GM23248 (cell line): Measurements from ENCODE around the gene ARL16. TPM values are rescaled to one million over a fixed set of nuclear protein-coding genes. Genes with fewer than 3 reads are reported as not detected.
"Not testable (repeated sequence)": the region's sequence is repeated elsewhere in the genome, so short reads cannot be mapped to it uniquely, and the experiment has no call there.

Source experiments
- DNase-seq: peaks from one replicate; pipeline ENCODE4 v3.0.0-alpha.2; 2015
- H2AFZ ChIP-seq: fragments of 200-600 bp; sonication (generic); 2 replicates; pipeline ENCODE4 v1.6.1; 2016; ENCODE audit warnings: antibody characterized with exemption
- H3F3A ChIP-seq: fragments of 200-600 bp; sonication (generic); 2 replicates; pipeline ENCODE4 v1.6.1; 2016; ENCODE audit warnings: mild to moderate bottlenecking, antibody characterized with exemption, mixed run types; ENCODE audit not compliant: insufficient read depth
- H3K27ac ChIP-seq: fragments of 200-600 bp; sonication (generic); 2 replicates; pipeline ENCODE4 v1.5.1; 2016; ENCODE audit warnings: mild to moderate bottlenecking
- H3K27me3 ChIP-seq: fragments of 200-600 bp; sonication (generic); replicated peaks from 2 replicates; pipeline ENCODE4 v1.6.1; 2016; ENCODE audit warnings: mild to moderate bottlenecking; ENCODE audit not compliant: insufficient read depth
- H3K36me3 ChIP-seq: fragments of 200-600 bp; sonication (generic); 2 replicates; pipeline ENCODE4 v1.6.1; 2016; ENCODE audit warnings: low read depth, mild to moderate bottlenecking
- H3K4me1 ChIP-seq: fragments of 200-600 bp; sonication (generic); 2 replicates; pipeline ENCODE4 v1.6.1; 2016; ENCODE audit warnings: mild to moderate bottlenecking; ENCODE audit not compliant: insufficient read depth
- H3K4me2 ChIP-seq: fragments of 200-600 bp; sonication (generic); one replicate; pipeline ENCODE4 v1.6.1; 2016; ENCODE audit warnings: mild to moderate bottlenecking; ENCODE audit not compliant: unreplicated experiment
- H3K4me3 ChIP-seq: fragments of 200-600 bp; sonication (generic); 2 replicates; pipeline ENCODE4 v1.5.1; 2016; ENCODE audit warnings: mild to moderate bottlenecking
- H3K79me2 ChIP-seq: fragments of 200-600 bp; sonication (generic); 2 replicates; pipeline ENCODE4 v1.6.1; 2016; ENCODE audit warnings: mild to moderate bottlenecking; ENCODE audit not compliant: insufficient read depth
- H3K9ac ChIP-seq: fragments of 200-600 bp; sonication (generic); 2 replicates; pipeline ENCODE4 v1.6.1; 2016; ENCODE audit warnings: mild to moderate bottlenecking
- H3K9me2 ChIP-seq: fragments of 200-600 bp; sonication (generic); 2 replicates; pipeline ENCODE4 v1.6.1; 2016; ENCODE audit warnings: mixed run types, mild to moderate bottlenecking, moderate library complexity; ENCODE audit not compliant: insufficient read depth
- H3K9me3 ChIP-seq: fragments of 200-600 bp; sonication (generic); one replicate; pipeline ENCODE4 v1.6.1; 2017; ENCODE audit warnings: low read depth
- H4K20me1 ChIP-seq: fragments of 200-600 bp; sonication (generic); 2 replicates; pipeline ENCODE4 v1.6.0; 2016; ENCODE audit not compliant: insufficient read depth
- EZH2 ChIP-seq: fragments of 200-600 bp; sonication (generic); IDR thresholded peaks from 2 replicates; pipeline ENCODE4 v1.6.1; 2018; ENCODE audit warnings: antibody characterized with exemption, mild to moderate bottlenecking; ENCODE audit not compliant: insufficient read depth, poor library complexity, severe bottlenecking
- EZH2phosphoT487 ChIP-seq: fragments of 200-600 bp; sonication (generic); IDR thresholded peaks from 2 replicates; pipeline ENCODE4 v1.6.1; 2018; ENCODE audit warnings: antibody characterized with exemption, moderate library complexity, mild to moderate bottlenecking, low read depth; ENCODE audit not compliant: insufficient read depth
- WGBS, 2 experiments: methylation state at CpG; one replicate each; pipeline ENCODE4 v1.1.6; 2015 to 2017; ENCODE audit warnings: low lambda C conversion rate in 2 of 2, low coverage in 1 of 2; ENCODE audit errors: missing lambda C conversion rate in 2 of 2; 5-methylcytosine and 5-hydroxymethylcytosine counted together
- in situ Hi-C: fragments of 300-500 bp; cut with MboI; formaldehyde crosslinking; loops from 2 replicates; pipeline ENCODE4 v1.15.0; 2020
- polyA plus RNA-seq: library from polyadenylated mRNA; unstranded; fragments of >200 nt; fragmentation: Nextera tagmentation; extraction: Ambion mirVana; gene quantifications from 2 replicates; pipeline ENCODE4 v1.2.1, GENCODE V29; 2016
- total RNA-seq: library from RNA; depleted of rRNA; stranded (reverse); fragments of >200 nt; shearing (Covaris generic); gene quantifications from 2 replicates; pipeline ENCODE4 v1.2.3, GENCODE V29; 2014

ARL16 gene
- total and polyA plus RNA-seq, 2 experiments from 2014 or later = 45.6 to 70.8 TPM

GRCh38 chr17:81681672-81682071, 1.9 kb downstream of the ARL16 start:
- Histone ChIP-seq H3K9me2 (no peaks in the 10 kb centered on the region), H2AFZ (no peak overlapping the region), H3K4me2 (no peak overlapping the region), H3K79me2 (peaks cover 90% of the 10 kb centered on the region), H3F3A (peaks cover 7% of the 10 kb centered on the region), H3K9ac (no peak overlapping the region), H3K4me3 (no peak overlapping the region), H3K27me3 (no peaks in the 10 kb centered on the region), H3K36me3 (peaks cover 13% of the 10 kb centered on the region), H3K27ac (no peak overlapping the region), H3K9me3 (no peaks in the 10 kb centered on the region), H3K4me1 (peaks cover 23% of the 10 kb centered on the region), H4K20me1 (peaks cover 6% of the 10 kb centered on the region; the same call in 1 of the 2 replicates)
- DNase-seq = peak; percentile 12
- in situ Hi-C loops = no loop called here
- TF ChIP-seq EZH2phosphoT487 = no peak
- TF ChIP-seq EZH2 = no peak
- 65 to 68% methylated on average over 17 of the region's 17 CpGs for WGBS, 2 experiments

DNA sequence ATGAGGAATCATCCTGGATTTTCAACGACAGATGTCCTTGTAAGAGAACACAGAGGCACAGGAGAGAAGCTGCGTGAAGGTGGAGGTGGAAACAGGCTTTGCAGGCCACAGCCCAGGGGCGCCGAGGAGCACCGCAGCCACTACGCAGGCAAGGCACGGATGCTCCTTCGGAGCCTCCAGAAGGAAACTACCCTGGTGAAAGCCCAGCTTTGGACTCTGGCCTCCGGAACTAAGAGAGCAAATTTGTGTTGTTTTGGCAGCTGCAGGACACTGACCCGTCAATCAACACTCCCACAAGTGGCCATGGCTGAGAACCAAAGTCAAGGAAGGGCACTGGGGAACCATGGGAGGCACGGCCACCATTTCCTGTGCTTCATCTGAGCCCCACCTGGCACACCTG, 3.4 kb downstream of the ARL16 start:
- WGBS, 2 experiments = 85 to 88% methylated on average over 11 of the region's 11 CpGs
- no peaks in the 10 kb centered on the region for H3K9me2 ChIP-seq
- no peaks in the 10 kb centered on the region for H3K9me3 ChIP-seq
- H4K20me1 ChIP-seq = no peaks in the 10 kb centered on the region
- H3K4me2 ChIP-seq = no peak overlapping the region
- no peaks in the 10 kb centered on the region for H3K27me3 ChIP-seq
- H3K4me3 ChIP-seq = no peak overlapping the region
- H3K4me1 ChIP-seq = peaks cover 15% of the 10 kb centered on the region
- TF ChIP-seq EZH2 (no peak), EZH2phosphoT487 (no peak)
- H2AFZ ChIP-seq = no peak overlapping the region
- DNase-seq = no peak
- no peak overlapping the region for H3K9ac ChIP-seq
- H3K36me3 ChIP-seq = no peaks in the 10 kb centered on the region; the same call in 1 of the 2 replicates
- no peak overlapping the region for H3K27ac ChIP-seq
- in situ Hi-C loops = no loop called here
- peaks cover 13% of the 10 kb centered on the region for H3F3A ChIP-seq
- H3K79me2 ChIP-seq = peaks cover 81% of the 10 kb centered on the region

DNA sequence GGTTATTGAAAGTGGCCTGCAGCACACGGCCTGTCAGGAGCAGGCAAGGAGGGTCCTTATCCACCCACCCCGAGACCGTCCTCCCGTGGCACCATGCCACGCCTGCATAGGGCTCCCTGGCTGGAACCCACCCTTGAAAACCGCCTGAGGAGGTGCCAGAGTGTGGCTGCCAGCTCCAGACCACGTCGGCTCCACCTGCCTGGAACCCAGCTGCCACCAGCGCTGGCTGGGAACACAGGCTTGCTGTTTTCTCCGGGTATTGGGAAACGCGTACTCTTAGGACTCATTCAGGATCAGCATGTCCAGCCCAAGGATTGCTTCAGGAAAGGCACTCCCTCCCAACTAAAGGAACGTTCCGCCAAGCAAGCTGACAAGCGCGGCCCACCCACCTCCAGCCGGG, 6.7 kb downstream of the ARL16 start:
- Histone ChIP-seq H3F3A (0 out of 2 replicates have a peak, but pooled peaks cover 9% of the 10 kb centered on the region), H3K79me2 (peaks cover 57% of the 10 kb centered on the region), H3K27me3 (no peaks in the 10 kb centered on the region), H3K4me1 (0 out of 2 replicates have a peak, but pooled peaks cover under 1% of the 10 kb centered on the region), H4K20me1 (no peaks in the 10 kb centered on the region), H3K27ac (no peak overlapping the region), H3K36me3 (no peaks in the 10 kb centered on the region; the same call in 1 of the 2 replicates), H3K9me3 (no peaks in the 10 kb centered on the region), H2AFZ (no peak overlapping the region), H3K9ac (no peak overlapping the region), H3K4me2 (no peak overlapping the region), H3K4me3 (no peak overlapping the region), H3K9me2 (no peaks in the 10 kb centered on the region)
- TF ChIP-seq EZH2phosphoT487 (no peak), EZH2 (no peak)
- no peak for DNase-seq
- in situ Hi-C loops = no loop called here
- 90 to 91% methylated on average over 15 to 16 of the region's 17 CpGs for WGBS, 2 experiments

DNA sequence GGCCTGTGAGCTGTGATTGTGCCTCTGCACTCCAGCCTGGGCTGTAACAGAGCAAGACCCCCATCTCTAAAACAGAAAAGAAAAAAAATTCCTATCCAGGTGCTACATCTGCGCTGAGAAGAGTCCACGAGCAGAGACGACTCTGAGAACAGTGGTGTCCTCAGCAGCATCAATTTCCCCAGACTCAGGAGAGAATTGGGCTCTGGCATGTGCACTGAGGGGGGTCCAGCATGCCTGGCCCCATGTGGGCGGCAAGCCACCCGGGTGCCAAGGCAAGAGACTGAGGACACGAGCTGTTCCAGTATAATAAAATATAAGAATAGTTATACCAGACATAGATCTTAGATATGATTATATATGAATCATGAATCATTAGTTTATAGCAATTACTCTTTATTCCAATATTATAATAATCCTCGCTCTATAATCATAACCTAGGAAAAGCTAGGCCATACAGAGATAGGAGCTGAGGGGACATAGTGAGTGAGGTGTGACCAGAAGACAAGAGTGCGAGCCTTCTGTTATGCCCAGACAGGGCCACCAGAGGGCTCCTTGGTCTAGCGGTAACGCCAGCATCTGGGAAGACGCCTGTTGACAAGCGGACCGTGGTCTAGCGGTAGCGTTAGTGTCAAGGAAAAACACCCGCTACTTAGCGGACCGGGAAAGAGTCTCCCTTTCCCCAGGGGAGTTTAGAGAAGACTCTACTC, 7.9 kb downstream of the ARL16 start:
- H3K27me3 ChIP-seq, H3F3A ChIP-seq, H3K9me2 ChIP-seq, H3K4me2 ChIP-seq, H3K9ac ChIP-seq, in situ Hi-C loops, H3K4me1 ChIP-seq, H3K4me3 ChIP-seq, H3K9me3 ChIP-seq, H3K36me3 ChIP-seq, H2AFZ ChIP-seq, H3K27ac ChIP-seq, H4K20me1 ChIP-seq: not testable (repeated sequence)
- H3K79me2 ChIP-seq = peaks cover 50% of the 10 kb centered on the region
- peak; percentile 53 for DNase-seq
- 33 to 39% methylated on average over 18 of the region's 18 CpGs for WGBS, 2 experiments
